Measurements from ENCODE around the gene LRRTM3. TPM values are rescaled to one million over a fixed set of nuclear protein-coding genes. Genes with fewer than 3 reads are reported as not detected.

Gene LRRTM3
- total RNA-seq, 1 donor from 2014 or later, result not detected

GRCh38 chr10:66931340-66931948, 5.6 kb downstream of the LRRTM3 start:
- no peak for DNase-seq (ENCODE audit: low spot score)

GRCh38 chr10:66931949-66932343, 6.1 kb downstream of the LRRTM3 start:
- no peak for DNase-seq (ENCODE audit: low spot score)
- ATAC-seq, result no peak

More at GRCh38 chr10:66931340-66931948, 5.6 kb downstream of the LRRTM3 start:
- peak; percentile 85 for ATAC-seq

DNA sequence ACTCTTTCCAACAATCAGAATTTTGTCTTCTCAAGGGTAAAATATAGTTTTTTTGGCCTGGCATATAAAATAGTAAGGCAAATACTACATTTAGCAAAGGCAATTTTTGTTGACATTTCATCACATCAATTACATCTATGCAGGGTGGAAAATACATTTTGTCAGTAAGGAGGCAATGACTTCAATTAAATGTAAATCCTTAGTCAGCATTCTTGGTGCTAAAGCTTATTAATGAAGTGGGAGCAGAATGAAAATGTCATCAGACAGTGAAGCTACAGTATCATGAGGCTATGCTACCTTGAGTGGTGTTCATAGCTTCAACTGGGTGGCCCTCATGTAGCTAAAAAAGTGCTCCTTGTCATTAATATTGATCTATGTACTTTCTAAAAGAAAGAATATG, 8.9 kb downstream of the LRRTM3 start:
- ATAC-seq, result no peak
- DNase-seq (ENCODE audit: low spot score), result no peak

- ATAC-seq (no peak), DNase-seq (ENCODE audit: low spot score) (no peak)
Measured at GRCh38 chr10:66940965-66941364, 15.1 kb downstream of the LRRTM3 start.

GRCh38 chr10:66941491-66941890, 15.7 kb downstream of the LRRTM3 start:
- DNase-seq (ENCODE audit: low spot score), result no peak

GRCh38 chr10:66942407-66942806, 16.6 kb downstream of the LRRTM3 start:
- DNase-seq (ENCODE audit: low spot score) (no peak), ATAC-seq (no peak)

More at GRCh38 chr10:66941491-66941890, 15.7 kb downstream of the LRRTM3 start:
- ATAC-seq, result no peak

- ATAC-seq, result no peak
Measured at GRCh38 chr10:66943590-66943989, 17.8 kb downstream of the LRRTM3 start.

GRCh38 chr10:66951896-66952295, 26.1 kb downstream of the LRRTM3 start:
- no peak for DNase-seq (ENCODE audit: low spot score)
- ATAC-seq, result no peak

More at GRCh38 chr10:66943590-66943989, 17.8 kb downstream of the LRRTM3 start:
- no peak for DNase-seq (ENCODE audit: low spot score)

DNA sequence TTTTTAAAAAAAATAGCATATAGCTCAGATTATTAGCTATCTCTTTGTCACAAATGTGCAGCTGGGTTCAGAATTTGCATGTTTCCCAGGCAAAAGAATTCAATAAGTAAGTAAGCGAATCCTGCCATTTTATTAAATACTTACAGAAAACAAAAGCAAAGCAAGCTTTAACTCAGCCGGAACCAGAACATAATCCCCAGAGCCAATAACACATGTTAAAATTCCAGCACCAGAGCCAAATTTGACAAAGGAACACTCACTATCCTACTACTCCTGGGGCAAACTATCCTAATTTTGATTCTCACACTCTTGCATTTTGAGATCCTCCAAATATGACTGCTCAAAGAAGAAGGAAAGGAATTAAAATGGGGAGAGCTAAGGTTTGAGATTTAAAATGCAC, 32.6 kb downstream of the LRRTM3 start:
- no peak for ATAC-seq

GRCh38 chr10:66964946-66965345, 39.1 kb downstream of the LRRTM3 start:
- DNase-seq (ENCODE audit: low spot score) (no peak), ATAC-seq (no peak)

More for the DNA sequence above, 32.6 kb downstream of the LRRTM3 start:
- no peak for DNase-seq (ENCODE audit: low spot score)

- no peak for ATAC-seq
- DNase-seq (ENCODE audit: low spot score), result no peak
Measured at GRCh38 chr10:66980246-66980815, 54.5 kb downstream of the LRRTM3 start.

GRCh38 chr10:66981361-66982052, 55.7 kb downstream of the LRRTM3 start:
- no peak for ATAC-seq

DNA sequence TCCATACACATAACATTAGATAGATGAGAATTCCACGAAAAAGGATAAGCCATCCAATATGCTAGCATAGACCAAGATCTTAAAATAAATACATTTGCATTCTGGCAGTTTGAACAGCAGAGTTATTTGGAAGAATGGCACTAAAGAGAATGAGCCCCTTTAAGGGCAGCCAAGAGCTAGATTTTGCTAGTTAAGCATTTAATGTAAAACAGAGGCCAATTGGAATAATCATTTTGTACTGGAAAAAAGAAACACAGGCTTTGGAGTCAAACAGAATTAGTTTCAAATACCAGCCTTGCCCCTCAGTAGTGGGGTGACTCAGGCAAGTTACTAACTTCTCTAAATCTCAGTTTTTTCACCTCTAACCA, 56.2 kb downstream of the LRRTM3 start:
- ATAC-seq (no peak), DNase-seq (ENCODE audit: low spot score) (no peak)

More at GRCh38 chr10:66981361-66982052, 55.7 kb downstream of the LRRTM3 start:
- DNase-seq (ENCODE audit: low spot score), result no peak

- DNase-seq (ENCODE audit: low spot score) (no peak), ATAC-seq (no peak)
Measured at GRCh38 chr10:66982792-66983474, 57.1 kb downstream of the LRRTM3 start.

- DNase-seq (ENCODE audit: low spot score), result no peak
- peak; percentile 22 for ATAC-seq
Measured at GRCh38 chr10:66983475-66983818, 57.6 kb downstream of the LRRTM3 start.

GRCh38 chr10:66990143-66990830, 64.5 kb downstream of the LRRTM3 start:
- ATAC-seq, result no peak
- no peak for DNase-seq (ENCODE audit: low spot score)

DNA sequence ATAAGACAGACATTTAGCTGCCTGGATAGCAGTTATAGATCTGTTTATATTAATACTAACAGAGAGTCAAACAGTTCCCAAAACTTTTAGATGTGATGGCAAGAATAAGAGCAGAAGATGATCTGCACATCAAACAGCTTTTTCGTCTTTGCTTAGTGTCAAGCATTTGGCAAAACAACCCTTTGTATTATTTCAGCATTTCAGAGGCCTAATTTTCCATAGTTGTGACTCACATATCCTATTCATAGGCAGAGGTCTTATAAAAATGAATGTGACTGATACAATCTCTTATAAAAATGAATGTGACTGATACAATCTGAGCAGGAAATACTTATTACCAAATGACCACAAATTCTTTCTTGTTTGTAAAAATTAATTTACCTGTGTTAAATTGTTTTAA, 71.2 kb downstream of the LRRTM3 start:
- ATAC-seq, result no peak
- no peak for DNase-seq (ENCODE audit: low spot score)

DNA sequence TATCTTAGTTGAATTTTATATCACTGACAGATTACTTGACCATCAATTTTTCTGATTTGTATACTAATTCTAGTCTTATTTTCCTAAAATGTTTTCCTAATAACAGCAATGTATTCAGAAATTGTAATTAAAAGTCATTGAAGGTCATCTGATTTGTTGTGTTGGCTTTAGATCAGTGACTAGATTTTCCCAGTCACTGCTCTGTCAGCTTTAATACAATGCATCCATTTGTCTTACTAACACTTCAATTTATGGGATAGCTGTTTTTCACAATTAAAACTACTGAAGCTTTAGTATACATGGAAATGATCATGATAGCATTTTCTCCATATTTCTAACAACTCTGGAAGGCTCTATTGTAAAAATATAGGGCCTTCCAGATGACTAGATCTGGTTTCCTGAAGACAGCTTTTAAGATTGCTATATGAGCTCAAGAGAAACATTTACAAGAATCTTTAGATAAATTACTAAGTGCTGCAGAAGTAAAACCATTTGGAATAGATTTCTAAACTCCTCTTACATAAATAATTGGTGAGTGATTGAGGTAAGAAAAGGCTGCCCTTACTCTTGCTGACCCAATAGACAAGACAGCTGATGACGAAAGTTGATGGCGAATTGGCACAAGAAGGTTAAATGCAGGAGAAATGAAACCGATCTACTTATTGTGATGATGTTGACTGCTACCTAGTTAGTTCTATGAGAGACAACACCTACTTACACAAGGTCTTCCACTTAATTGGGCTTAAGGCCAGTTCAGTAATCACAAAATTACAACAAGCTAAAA, 74.1 kb downstream of the LRRTM3 start:
- DNase-seq (ENCODE audit: low spot score) (no peak), ATAC-seq (no peak)

- ATAC-seq, result no peak
- no peak for DNase-seq (ENCODE audit: low spot score)
Measured at GRCh38 chr10:67004690-67005089, 78.9 kb downstream of the LRRTM3 start.

DNA sequence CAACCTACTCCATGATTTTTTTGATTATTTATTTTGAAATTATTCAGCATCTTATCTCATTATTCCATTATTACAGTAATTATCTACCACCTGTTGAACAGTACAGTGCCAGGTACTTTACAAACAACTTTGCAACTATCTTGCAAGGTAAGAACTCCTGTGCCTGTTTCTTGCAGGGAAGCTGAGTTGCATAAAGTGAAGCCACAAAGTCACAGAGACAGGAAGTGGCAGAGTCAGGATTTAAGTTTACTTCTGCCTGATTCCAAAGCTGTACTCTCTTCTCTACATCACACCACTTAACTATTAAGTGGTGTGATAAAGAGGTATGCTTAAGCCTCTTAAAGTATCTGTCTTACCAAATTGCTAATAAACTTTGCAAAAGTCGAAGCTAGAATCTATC, 80.1 kb downstream of the LRRTM3 start:
- DNase-seq (ENCODE audit: low spot score), result no peak

More for the DNA sequence above, 80.1 kb downstream of the LRRTM3 start:
- no peak for ATAC-seq
